GM20000 (cell line): ENCODE data around the gene COX4I1.
A peak's percentile ranks its signal among the peaks of the same experiment; 100 is the strongest.

Experiments
- DNase-seq: peaks from one replicate; pipeline ENCODE4 v3.0.0; 2012; ENCODE audit warnings: low spot score
- TF ChIP-seq, protein P1 (sequence below): IDR thresholded peaks from 2 replicates; pipeline ENCODE4 v1.5.1; 2012; ENCODE audit warnings: mild to moderate bottlenecking, control low read depth; ENCODE audit errors: extremely low read depth, missing control alignments

Gene COX4I1

GRCh38 chr16:85853547-85854545 lies 54.4 kb downstream of the COX4I1 start:
- TF ChIP-seq, protein P1, sequence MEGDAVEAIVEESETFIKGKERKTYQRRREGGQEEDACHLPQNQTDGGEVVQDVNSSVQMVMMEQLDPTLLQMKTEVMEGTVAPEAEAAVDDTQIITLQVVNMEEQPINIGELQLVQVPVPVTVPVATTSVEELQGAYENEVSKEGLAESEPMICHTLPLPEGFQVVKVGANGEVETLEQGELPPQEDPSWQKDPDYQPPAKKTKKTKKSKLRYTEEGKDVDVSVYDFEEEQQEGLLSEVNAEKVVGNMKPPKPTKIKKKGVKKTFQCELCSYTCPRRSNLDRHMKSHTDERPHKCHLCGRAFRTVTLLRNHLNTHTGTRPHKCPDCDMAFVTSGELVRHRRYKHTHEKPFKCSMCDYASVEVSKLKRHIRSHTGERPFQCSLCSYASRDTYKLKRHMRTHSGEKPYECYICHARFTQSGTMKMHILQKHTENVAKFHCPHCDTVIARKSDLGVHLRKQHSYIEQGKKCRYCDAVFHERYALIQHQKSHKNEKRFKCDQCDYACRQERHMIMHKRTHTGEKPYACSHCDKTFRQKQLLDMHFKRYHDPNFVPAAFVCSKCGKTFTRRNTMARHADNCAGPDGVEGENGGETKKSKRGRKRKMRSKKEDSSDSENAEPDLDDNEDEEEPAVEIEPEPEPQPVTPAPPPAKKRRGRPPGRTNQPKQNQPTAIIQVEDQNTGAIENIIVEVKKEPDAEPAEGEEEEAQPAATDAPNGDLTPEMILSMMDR, result no peak
- DNase-seq, result no peak

- TF ChIP-seq, protein P1, result no peak
- no peak for DNase-seq
These were observed 55.4 kb downstream of the COX4I1 start for GRCh38 chr16:85854935-85855334.

DNA sequence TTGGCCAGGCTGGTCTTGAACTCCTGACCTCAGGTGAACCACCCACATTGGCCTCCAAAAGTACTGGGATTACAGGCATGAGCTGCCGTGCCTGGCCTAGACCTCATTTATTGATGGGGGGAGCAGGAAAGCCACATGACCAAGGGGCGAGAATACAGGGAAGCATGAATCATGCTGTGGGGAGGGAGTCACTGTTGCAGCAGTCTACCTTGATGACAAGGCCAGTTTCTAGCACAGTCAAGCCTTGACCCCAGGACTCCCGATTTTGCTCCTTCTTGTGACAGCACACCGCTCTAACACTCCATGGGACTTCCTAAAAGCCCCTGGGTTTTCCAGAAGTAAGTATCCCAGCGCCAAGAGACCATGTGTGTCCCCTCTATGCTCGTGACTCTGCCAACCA lies 56.6 kb downstream of the COX4I1 start:
- TF ChIP-seq, protein P1, result no peak
- DNase-seq, result peak; percentile 12

DNA sequence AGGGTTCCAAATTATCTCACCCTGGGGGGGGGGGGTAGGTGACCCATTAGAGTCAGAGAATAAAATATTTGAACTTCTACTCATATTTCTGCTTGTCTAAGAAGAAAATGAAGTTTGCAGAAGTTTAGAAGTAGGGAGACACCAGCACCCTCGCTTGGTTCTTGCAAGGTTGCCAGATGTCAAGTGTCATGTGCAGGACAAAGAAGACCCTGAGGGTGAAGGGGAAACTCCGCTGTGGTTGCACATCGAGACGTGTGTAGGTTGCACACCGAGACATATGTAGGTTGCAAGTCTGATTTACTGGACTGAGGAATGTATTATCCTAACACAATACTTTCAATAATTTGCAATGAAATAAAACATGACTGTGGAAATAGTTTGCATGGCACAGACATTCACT lies 57.1 kb downstream of the COX4I1 start:
- TF ChIP-seq, protein P1, result no peak
- peak; percentile 25 for DNase-seq
